Dendritic cell treated with granulocyte-macrophage colony-stimulating factor and Interleukin-4, amounts not matched to agents 40 ng/mL and 50 ng/mL, for 4 days (primary cell): ENCODE measurements around the gene DSCAML1.

Source experiments
- H3K27ac Mint-ChIP-seq: one replicate; pipeline ENCODE4 v1.8.0; 2022; ENCODE audit warnings: mild to moderate bottlenecking, mixed read lengths
- H3K27me3 Mint-ChIP-seq: one replicate; pipeline ENCODE4 v1.8.0; 2022; ENCODE audit warnings: mild to moderate bottlenecking, mixed read lengths
- H3K36me3 Mint-ChIP-seq: one replicate; pipeline ENCODE4 v1.8.0; 2022; ENCODE audit warnings: low read depth, mixed read lengths
- H3K4me1 Mint-ChIP-seq: one replicate; pipeline ENCODE4 v1.8.0; 2022; ENCODE audit warnings: low read depth, mixed read lengths
- H3K4me3 Mint-ChIP-seq: one replicate; pipeline ENCODE4 v1.8.0; 2022; ENCODE audit warnings: mild to moderate bottlenecking, moderate library complexity, mixed read lengths
- H3K9me3 Mint-ChIP-seq: one replicate; pipeline ENCODE4 v1.8.0; 2022; ENCODE audit warnings: mixed read lengths
- intact Hi-C: fragments of 100-400 bp; cut with micrococcal nuclease; formaldehyde crosslinking; loops from one replicate; pipeline ENCODE4 v1.15.0; 2022

Gene DSCAML1

GRCh38 chr11:117827521-117828511 is 30.8 kb upstream of the DSCAML1 start:
- Mint-ChIP-seq H3K4me1 (peaks cover 83% of the 10 kb centered on the region), H3K36me3 (no peaks in the 10 kb centered on the region), H3K9me3 (no peaks in the 10 kb centered on the region), H3K4me3 (no peak overlapping the region), H3K27me3 (peaks cover 12% of the 10 kb centered on the region), H3K27ac (peak overlapping the region; percentile 44)
- intact Hi-C loops, result loop anchor here (10.0 kb wide), 1 partner anchor 317 kb away; no protein-coding TSS in a partner anchor

- Mint-ChIP-seq H3K4me3 (no peak overlapping the region), H3K4me1 (peaks cover 83% of the 10 kb centered on the region), H3K27me3 (peaks cover 12% of the 10 kb centered on the region), H3K36me3 (no peaks in the 10 kb centered on the region), H3K9me3 (no peaks in the 10 kb centered on the region), H3K27ac (no peak overlapping the region)
- intact Hi-C loops, result loop anchor here (10.0 kb wide), 1 partner anchor 318 kb away; no protein-coding TSS in a partner anchor
Observed at GRCh38 chr11:117826832-117827231, 29.8 kb upstream of the DSCAML1 start.

- H3K27ac Mint-ChIP-seq, result no peak overlapping the region
- H3K36me3 Mint-ChIP-seq, result no peaks in the 10 kb centered on the region
- intact Hi-C loops, result loop anchor here (10.0 kb wide), 1 partner anchor 319 kb away; no protein-coding TSS in a partner anchor
- peaks cover 78% of the 10 kb centered on the region for H3K4me1 Mint-ChIP-seq
- no peak overlapping the region for H3K4me3 Mint-ChIP-seq
- H3K27me3 Mint-ChIP-seq, result peaks cover 10% of the 10 kb centered on the region
- no peaks in the 10 kb centered on the region for H3K9me3 Mint-ChIP-seq
Observed at GRCh38 chr11:117826190-117826570, 29.2 kb upstream of the DSCAML1 start.

GRCh38 chr11:117825538-117826189 is 28.6 kb upstream of the DSCAML1 start:
- no peak overlapping the region for H3K4me3 Mint-ChIP-seq
- H3K27me3 Mint-ChIP-seq, result peaks cover 9% of the 10 kb centered on the region
- H3K36me3 Mint-ChIP-seq, result no peaks in the 10 kb centered on the region
- no peaks in the 10 kb centered on the region for H3K9me3 Mint-ChIP-seq
- peaks cover 73% of the 10 kb centered on the region for H3K4me1 Mint-ChIP-seq
- peak overlapping the region; percentile 76 for H3K27ac Mint-ChIP-seq
- intact Hi-C loops, result loop anchor here (10.0 kb wide), 1 partner anchor 319 kb away; no protein-coding TSS in a partner anchor

GRCh38 chr11:117824571-117825537 is 27.8 kb upstream of the DSCAML1 start, which contains the start of gene FXYD2:
FXYD2 (minus strand) TSS chr11:117824744; CDS start chr11:117824678, 66 bp downstream.
- Mint-ChIP-seq H3K4me3 (no peak within 1 kb of the TSS), H3K4me1 (peaks cover 69% of the 10 kb centered on the region), H3K9me3 (no peaks in the 10 kb centered on the region), H3K27ac (peak within 1 kb of the TSS; percentile 76), H3K36me3 (no peaks in the 10 kb centered on the region), H3K27me3 (peaks cover 6% of the 10 kb centered on the region)
- intact Hi-C loops, result loop anchor here (10.0 kb wide), 1 partner anchor 320 kb away; no protein-coding TSS in a partner anchor

GRCh38 chr11:117823946-117824420 is 27.0 kb upstream of the DSCAML1 start:
- peaks cover 6% of the 10 kb centered on the region for H3K27me3 Mint-ChIP-seq
- H3K4me1 Mint-ChIP-seq, result peaks cover 67% of the 10 kb centered on the region
- H3K9me3 Mint-ChIP-seq, result no peaks in the 10 kb centered on the region
- H3K27ac Mint-ChIP-seq, result peak overlapping the region; percentile 76
- intact Hi-C loops, result loop anchor here (1.0 to 10.0 kb wide), 2 partner anchors 123 to 321 kb away; no protein-coding TSS in a partner anchor
- H3K4me3 Mint-ChIP-seq, result no peak overlapping the region
- H3K36me3 Mint-ChIP-seq, result no peaks in the 10 kb centered on the region

GRCh38 chr11:117823294-117823945 is 26.4 kb upstream of the DSCAML1 start:
- Mint-ChIP-seq H3K36me3 (no peaks in the 10 kb centered on the region), H3K27ac (peak overlapping the region; percentile 76), H3K4me1 (peaks cover 67% of the 10 kb centered on the region), H3K4me3 (no peak overlapping the region), H3K27me3 (peaks cover 6% of the 10 kb centered on the region), H3K9me3 (no peaks in the 10 kb centered on the region)
- intact Hi-C loops, result loop anchor here (1.0 to 10.0 kb wide), 2 partner anchors 124 to 321 kb away; no protein-coding TSS in a partner anchor

- Mint-ChIP-seq H3K4me1 (peaks cover 69% of the 10 kb centered on the region), H3K4me3 (no peak overlapping the region)
- intact Hi-C loops, result loop anchor here (1.0 to 10.0 kb wide), 2 partner anchors 125 to 322 kb away; no protein-coding TSS in a partner anchor
Observed at GRCh38 chr11:117822074-117823033, 25.3 kb upstream of the DSCAML1 start.

GRCh38 chr11:117821431-117821830 is 24.4 kb upstream of the DSCAML1 start:
- H3K36me3 Mint-ChIP-seq, result no peaks in the 10 kb centered on the region
- H3K27ac Mint-ChIP-seq, result peak overlapping the region; percentile 31
- intact Hi-C loops, result loop anchor here (10.0 kb wide), 1 partner anchor 323 kb away; no protein-coding TSS in a partner anchor
- H3K4me3 Mint-ChIP-seq, result no peak overlapping the region
- peaks cover 78% of the 10 kb centered on the region for H3K4me1 Mint-ChIP-seq
- H3K9me3 Mint-ChIP-seq, result no peaks in the 10 kb centered on the region
- peaks cover 4% of the 10 kb centered on the region for H3K27me3 Mint-ChIP-seq

More at GRCh38 chr11:117822074-117823033, 25.3 kb upstream of the DSCAML1 start:
- Mint-ChIP-seq H3K27ac (peak overlapping the region; percentile 76), H3K9me3 (no peaks in the 10 kb centered on the region), H3K36me3 (no peaks in the 10 kb centered on the region), H3K27me3 (peaks cover 4% of the 10 kb centered on the region)

GRCh38 chr11:117820516-117820915 is 23.5 kb upstream of the DSCAML1 start:
- H3K9me3 Mint-ChIP-seq, result no peaks in the 10 kb centered on the region
- H3K27me3 Mint-ChIP-seq, result peaks cover 4% of the 10 kb centered on the region
- no peak overlapping the region for H3K27ac Mint-ChIP-seq
- no peaks in the 10 kb centered on the region for H3K36me3 Mint-ChIP-seq
- no peak overlapping the region for H3K4me3 Mint-ChIP-seq
- intact Hi-C loops, result loop anchor here (10.0 kb wide), 1 partner anchor 324 kb away; no protein-coding TSS in a partner anchor
- peaks cover 81% of the 10 kb centered on the region for H3K4me1 Mint-ChIP-seq

- Mint-ChIP-seq H3K27me3 (peaks cover 4% of the 10 kb centered on the region), H3K9me3 (no peaks in the 10 kb centered on the region), H3K4me1 (peaks cover 81% of the 10 kb centered on the region), H3K36me3 (no peaks in the 10 kb centered on the region), H3K27ac (peak overlapping the region; percentile 97), H3K4me3 (no peak overlapping the region)
- intact Hi-C loops, result loop anchor here (10.0 kb wide), 1 partner anchor 325 kb away; no protein-coding TSS in a partner anchor
Observed at GRCh38 chr11:117820071-117820470, 23.1 kb upstream of the DSCAML1 start.
